Endothelial cell of umbilical vein (primary cell): Measurements from ENCODE around the gene KITLG. TPM values are rescaled to one million over a fixed set of nuclear protein-coding genes. Genes with fewer than 3 reads are reported as not detected.

Experiments used
- BruUV-seq: library from RNA; stranded (reverse); fragments of 400-500 nt; replicated peaks from 2 replicates; lab custom pipeline; 2021; lab: Mats Ljungman, UMichigan
- CTCF ChIA-PET: fragments of 300-600, 350-600 bp; sonication (Branson Sonifier 250); formaldehyde crosslinking; loops from one replicate; lab custom pipeline; 2021; ENCODE audit warnings: antibody characterized with exemption, inconsistent platforms; lab: Charles Lee
- POLR2A ChIA-PET: fragments of 300-600, 350-600 bp; sonication (Branson Sonifier 250); formaldehyde crosslinking; loops from one replicate; lab custom pipeline; 2021; ENCODE audit warnings: antibody characterized with exemption, inconsistent platforms; lab: Charles Lee
- DNase-seq: peaks from one replicate; pipeline ENCODE4 v3.0.0-alpha.2; 2011; ENCODE audit warnings: low read depth, low spot score
- FAIRE-seq: peaks from 2 replicates; lab custom pipeline; 2011; peaks lifted over from hg19 to GRCh38; lab: Jason Lieb, UNC
- H2AFZ ChIP-seq: 2 replicates; pipeline ENCODE4 v1.6.0; 2012; ENCODE audit warnings: low read depth, low read length, control low read depth, inconsistent platforms
- H3K27ac ChIP-seq: 2 replicates; pipeline ENCODE4 v1.5.1; 2011; ENCODE audit warnings: low read depth, mild to moderate bottlenecking, control low read depth, low read length, moderate library complexity; ENCODE audit not compliant: insufficient read depth
- H3K27me3 ChIP-seq, 2 experiments: 2 replicates each; pipeline versions ENCODE4 v1.6.0 to v1.6.1; 2011; ENCODE audit warnings: low read length in 2 of 2, mixed read lengths in 1 of 2; ENCODE audit not compliant: control insufficient read depth in 2 of 2, insufficient read depth in 2 of 2
- H3K36me3 ChIP-seq, 2 experiments: 2 replicates in 1 of 2; 3 replicates in 1 of 2; pipeline ENCODE4 v1.5.1; 2011; ENCODE audit warnings: low read length in 2 of 2, mild to moderate bottlenecking in 1 of 2, moderate library complexity in 1 of 2; ENCODE audit not compliant: control insufficient read depth in 2 of 2, insufficient read depth in 2 of 2; ENCODE audit errors: extremely low read depth in 1 of 2
- H3K4me1 ChIP-seq: 3 replicates; pipeline ENCODE4 v1.5.1; 2011; ENCODE audit warnings: mild to moderate bottlenecking, low read length; ENCODE audit not compliant: control insufficient read depth, insufficient read depth; ENCODE audit errors: extremely low read depth
- H3K4me2 ChIP-seq: 2 replicates; pipeline ENCODE4 v1.6.1; 2011; ENCODE audit warnings: low read length, control low read depth, mixed read lengths; ENCODE audit not compliant: insufficient read depth
- H3K4me3 ChIP-seq, 3 experiments: fragments of 200-600 bp in 1 of 3; sonication (generic), shearing (Covaris generic) in 1 of 3; replicated peaks in 1 of 3; 2 replicates each; pipeline ENCODE4 v1.5.1; 2011 to 2016; ENCODE audit warnings: control low read depth in 3 of 3, low read length in 3 of 3, mild to moderate bottlenecking in 2 of 3, inconsistent platforms in 1 of 3, low read depth in 1 of 3, moderate library complexity in 1 of 3; ENCODE audit not compliant: insufficient read depth in 1 of 3
- H3K79me2 ChIP-seq: 2 replicates; pipeline ENCODE4 v1.6.0; 2012; ENCODE audit warnings: low read length, inconsistent platforms; ENCODE audit not compliant: control insufficient read depth, insufficient read depth
- H3K9ac ChIP-seq: replicated peaks from 2 replicates; pipeline ENCODE3; 2011; ENCODE audit warnings: low read length, control low read depth; ENCODE audit not compliant: insufficient read depth; ENCODE audit errors: extremely low read depth
- H3K9me1 ChIP-seq: replicated peaks from 3 replicates; pipeline ENCODE4 v1.6.0; 2011; ENCODE audit warnings: mild to moderate bottlenecking, low read length; ENCODE audit not compliant: control insufficient read depth, insufficient read depth; ENCODE audit errors: extremely low read depth
- H3K9me3 ChIP-seq: replicated peaks from 2 replicates; pipeline ENCODE4 v1.5.1; 2012; ENCODE audit warnings: low read length, inconsistent platforms; ENCODE audit not compliant: control insufficient read depth, insufficient read depth
- H4K20me1 ChIP-seq: replicated peaks from 2 replicates; pipeline ENCODE3; 2011; ENCODE audit warnings: mild to moderate bottlenecking, low read length; ENCODE audit not compliant: control insufficient read depth, insufficient read depth; ENCODE audit errors: extremely low read depth
- EZH2 ChIP-seq: IDR thresholded peaks from 2 replicates; pipeline ENCODE4 v1.6.1; 2012; ENCODE audit warnings: borderline replicate concordance, low read depth, mild to moderate bottlenecking, moderate library complexity, low read length, inconsistent platforms; ENCODE audit not compliant: severe bottlenecking
- FOS ChIP-seq: IDR thresholded peaks from 2 replicates; pipeline ENCODE4 v1.6.1; 2011; ENCODE audit warnings: mild to moderate bottlenecking, low read length, moderate library complexity, borderline replicate concordance; ENCODE audit not compliant: insufficient read depth
- GATA2 ChIP-seq: IDR thresholded peaks from 2 replicates; pipeline ENCODE4 v1.7.0; 2011; ENCODE audit warnings: low read depth, mild to moderate bottlenecking, moderate library complexity, mixed read lengths, low read length; ENCODE audit not compliant: insufficient read length, insufficient read depth
- JUN ChIP-seq: IDR thresholded peaks from 2 replicates; pipeline ENCODE4 v1.6.1; 2011; ENCODE audit warnings: borderline replicate concordance, low read depth; ENCODE audit not compliant: insufficient read length, insufficient read depth
- MYC ChIP-seq: IDR thresholded peaks from one replicate; pipeline ENCODE4 v1.6.1; 2011; ENCODE audit warnings: mild to moderate bottlenecking, low read depth, low read length
- POLR2A ChIP-seq: IDR thresholded peaks from 2 replicates; pipeline ENCODE4 v1.6.1; 2012; ENCODE audit warnings: low read depth, mild to moderate bottlenecking, control low read depth, low read length
- POLR2AphosphoS5 ChIP-seq: IDR thresholded peaks from 2 replicates; pipeline ENCODE4 v1.6.1; 2012; ENCODE audit warnings: low read depth, mild to moderate bottlenecking, control low read depth, low read length, moderate library complexity; ENCODE audit not compliant: insufficient read depth
- dilution Hi-C: fragments of 300-500 bp; cut with MboI; formaldehyde crosslinking; loops from one replicate; pipeline ENCODE4 v1.15.0; 2019; ENCODE audit warnings: low sequenced_read_pairs; ENCODE audit not compliant: extremely low pct_ligation_motif_present
- intact Hi-C: fragments of 100-400 bp; cut with micrococcal nuclease; formaldehyde crosslinking; loops from one replicate; pipeline ENCODE4 v1.10.0; 2022
- polyA plus RNA-seq, 4 experiments: library from polyadenylated mRNA; depleted of rRNA in 3 of 4; stranded (reverse) in 3 of 4; unstranded in 1 of 4; fragments of >200 nt; gene quantifications; 2 replicates each; pipeline versions ENCODE4 v1.2.1 to v1.2.3, GENCODE V29; 2011 to 2012; ENCODE audit warnings: missing spikeins in 1 of 4
- total RNA-seq: library from RNA; stranded (reverse); gene quantifications from 2 replicates; pipeline ENCODE4 v1.2.3, GENCODE V29; 2021
- TF ChIP-seq, protein P1 (sequence below), 2 donors: IDR thresholded peaks; 1 replicate in 1 of 2; 2 replicates in 1 of 2; pipeline ENCODE4 v1.5.1; 2011; ENCODE audit warnings: low read length in 2 of 2, mild to moderate bottlenecking in 2 of 2, moderate library complexity in 2 of 2, control low read depth in 1 of 2, inconsistent platforms in 1 of 2, low read depth in 1 of 2; ENCODE audit not compliant: insufficient read depth in 1 of 2; ENCODE audit errors: extremely low read depth in 1 of 2
- TF ChIP-seq, protein P2 (sequence below): IDR thresholded peaks from 2 replicates; pipeline ENCODE4 v1.6.1; 2011; ENCODE audit not compliant: insufficient read depth, insufficient read length

The KITLG gene
- total and polyA plus RNA-seq, 2 donors (not counting 3 experiments of a cell fraction or from before 2014, with no cell fraction given) = 3.8 to 32.5 TPM

DNA sequence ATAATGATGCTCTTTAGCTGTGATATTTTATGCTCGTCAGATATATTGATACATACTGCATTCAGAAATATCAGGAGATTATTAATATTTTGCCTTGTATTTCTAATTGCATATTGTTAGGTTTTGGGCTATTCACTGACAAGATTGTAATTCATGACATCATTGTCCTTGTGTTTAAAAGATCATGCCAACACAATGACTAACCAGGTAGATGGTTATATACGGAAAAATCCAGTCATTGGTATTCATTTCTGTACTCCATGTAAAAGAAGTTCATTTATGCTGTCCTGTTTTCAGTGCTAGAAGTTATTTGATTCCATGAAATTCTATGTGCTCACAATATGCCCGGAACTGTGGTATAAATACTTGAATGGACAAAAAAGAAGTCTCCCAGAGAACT is 107.5 kb downstream of the KITLG start:
- H3K4me1 ChIP-seq = no peaks in the 10 kb centered on the region
- DNase-seq (no peak), FAIRE-seq (no peak)
- H4K20me1 ChIP-seq = no peaks in the 10 kb centered on the region
- H3K9me3 ChIP-seq = no peaks in the 10 kb centered on the region
- H3K27me3 ChIP-seq = no peaks in the 10 kb centered on the region
- H3K36me3 ChIP-seq = no peaks in the 10 kb centered on the region
- H3K9ac ChIP-seq = no peak overlapping the region
- dilution Hi-C loops = no loop called here
- no peak overlapping the region for H3K27ac ChIP-seq
- ChIA-PET CTCF (no interaction called here), POLR2A (no interaction called here)
- intact Hi-C loops = no loop called here
- no peak overlapping the region for H3K4me2 ChIP-seq
- TF ChIP-seq JUN (no peak), GATA2 (no peak), MYC (no peak), EZH2 (no peak), FOS (no peak), POLR2A (no peak), POLR2AphosphoS5 (no peak)
- TF ChIP-seq, protein P1, sequence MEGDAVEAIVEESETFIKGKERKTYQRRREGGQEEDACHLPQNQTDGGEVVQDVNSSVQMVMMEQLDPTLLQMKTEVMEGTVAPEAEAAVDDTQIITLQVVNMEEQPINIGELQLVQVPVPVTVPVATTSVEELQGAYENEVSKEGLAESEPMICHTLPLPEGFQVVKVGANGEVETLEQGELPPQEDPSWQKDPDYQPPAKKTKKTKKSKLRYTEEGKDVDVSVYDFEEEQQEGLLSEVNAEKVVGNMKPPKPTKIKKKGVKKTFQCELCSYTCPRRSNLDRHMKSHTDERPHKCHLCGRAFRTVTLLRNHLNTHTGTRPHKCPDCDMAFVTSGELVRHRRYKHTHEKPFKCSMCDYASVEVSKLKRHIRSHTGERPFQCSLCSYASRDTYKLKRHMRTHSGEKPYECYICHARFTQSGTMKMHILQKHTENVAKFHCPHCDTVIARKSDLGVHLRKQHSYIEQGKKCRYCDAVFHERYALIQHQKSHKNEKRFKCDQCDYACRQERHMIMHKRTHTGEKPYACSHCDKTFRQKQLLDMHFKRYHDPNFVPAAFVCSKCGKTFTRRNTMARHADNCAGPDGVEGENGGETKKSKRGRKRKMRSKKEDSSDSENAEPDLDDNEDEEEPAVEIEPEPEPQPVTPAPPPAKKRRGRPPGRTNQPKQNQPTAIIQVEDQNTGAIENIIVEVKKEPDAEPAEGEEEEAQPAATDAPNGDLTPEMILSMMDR (IDR thresholded peaks at IDR 0.05; ENCODE audit: extremely low read depth in 1 of 2, insufficient read depth in 1 of 2, low read depth in 1 of 2, low read length in 2 of 2) = no peak
- TF ChIP-seq, protein P2, sequence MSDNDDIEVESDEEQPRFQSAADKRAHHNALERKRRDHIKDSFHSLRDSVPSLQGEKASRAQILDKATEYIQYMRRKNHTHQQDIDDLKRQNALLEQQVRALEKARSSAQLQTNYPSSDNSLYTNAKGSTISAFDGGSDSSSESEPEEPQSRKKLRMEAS = no peak
- BruUV-seq = no TSS peak
- H2AFZ ChIP-seq = no peak overlapping the region
- H3K4me3 ChIP-seq = no peak overlapping the region
- no peaks in the 10 kb centered on the region for H3K9me1 ChIP-seq
- no peaks in the 10 kb centered on the region for H3K79me2 ChIP-seq
